NT2/D1 (cell line): ENCODE data around the gene FRYL.

Source experiments
- SUZ12 ChIP-seq: IDR thresholded peaks from 2 replicates; pipeline ENCODE4 v1.6.1; 2011; ENCODE audit not compliant: insufficient read length, insufficient read depth; ENCODE audit errors: extremely low read depth
- YY1 ChIP-seq: IDR thresholded peaks from 2 replicates; pipeline ENCODE4 v1.6.1; 2011; ENCODE audit not compliant: insufficient read length, insufficient read depth
- ZNF274 ChIP-seq: IDR thresholded peaks from 2 replicates; pipeline ENCODE4 v1.6.1; 2011; ENCODE audit warnings: mild to moderate bottlenecking, low read depth, low read length

GRCh38 chr4:48639807-48640206 lies 140.3 kb downstream of the FRYL start:
- TF ChIP-seq ZNF274 (no peak), SUZ12 (no peak), YY1 (no peak)
